GM23338 (cell line): ENCODE results near the gene CLEC1B. TPM values are rescaled to one million over a fixed set of nuclear protein-coding genes. Genes with fewer than 3 reads are reported as not detected.

Experiments used
- ATAC-seq: fragments of 200-7000 bp; cut with Tn5 transposase; 3 replicates; pipeline ENCODE4 v1.9.1; 2020
- DNase-seq: peaks from one replicate; pipeline ENCODE4 v3.0.0-alpha.2; 2015; ENCODE audit warnings: low spot score
- H2AFZ ChIP-seq: fragments of 200-600 bp; sonication (generic); 2 replicates; pipeline ENCODE4 v1.8.0; 2016; ENCODE audit warnings: antibody characterized with exemption, mild to moderate bottlenecking, moderate library complexity
- H3F3A ChIP-seq: fragments of 200-600 bp; sonication (generic); replicated peaks from 2 replicates; pipeline ENCODE4 v1.8.0; 2017; ENCODE audit warnings: antibody characterized with exemption, mixed run types, low read depth
- H3K27ac ChIP-seq: fragments of 200-600 bp; sonication (generic); 2 replicates; pipeline ENCODE4 v1.6.1; 2016; ENCODE audit warnings: low read depth
- H3K27me3 ChIP-seq: fragments of 200-600 bp; sonication (generic); 2 replicates; pipeline ENCODE4 v1.8.0; 2016; ENCODE audit warnings: mild to moderate bottlenecking, mixed run types, moderate library complexity; ENCODE audit not compliant: insufficient read depth
- H3K36me3 ChIP-seq: fragments of 200-600 bp; sonication (generic); 2 replicates; pipeline ENCODE4 v1.8.0; 2016; ENCODE audit warnings: mild to moderate bottlenecking; ENCODE audit not compliant: insufficient read depth
- H3K4me1 ChIP-seq: fragments of 200-600 bp; sonication (generic); 2 replicates; pipeline ENCODE4 v1.8.0; 2016; ENCODE audit warnings: mild to moderate bottlenecking, moderate library complexity; ENCODE audit not compliant: insufficient read depth
- H3K4me2 ChIP-seq: fragments of 200-600 bp; sonication (generic); 2 replicates; pipeline ENCODE4 v1.7.1; 2017; ENCODE audit warnings: mixed run types
- H3K4me3 ChIP-seq: fragments of 200-600 bp; sonication (generic); 2 replicates; pipeline ENCODE4 v1.6.1; 2016; ENCODE audit warnings: mixed run types
- H3K79me2 ChIP-seq: fragments of 200-600 bp; sonication (generic); replicated peaks from 2 replicates; pipeline ENCODE4 v1.8.0; 2017; ENCODE audit warnings: mild to moderate bottlenecking; ENCODE audit not compliant: insufficient read depth
- H3K9me2 ChIP-seq: fragments of 200-600 bp; sonication (generic); 2 replicates; pipeline ENCODE4 v1.8.0; 2017; ENCODE audit not compliant: insufficient read depth
- H4K20me1 ChIP-seq: fragments of 200-600 bp; sonication (generic); replicated peaks from 2 replicates; pipeline ENCODE4 v1.8.0; 2017; ENCODE audit warnings: mild to moderate bottlenecking; ENCODE audit not compliant: insufficient read depth
- H3K27ac Mint-ChIP-seq: 2 replicates; pipeline ENCODE4 v1.8.0; 2020; ENCODE audit warnings: inconsistent platforms, mild to moderate bottlenecking, moderate library complexity, mixed read lengths
- H3K27me3 Mint-ChIP-seq: 3 replicates; pipeline ENCODE4 v1.8.0; 2022; ENCODE audit warnings: low read depth, mild to moderate bottlenecking, moderate library complexity, mixed read lengths, inconsistent platforms; ENCODE audit not compliant: insufficient read depth, poor library complexity
- H3K36me3 Mint-ChIP-seq: 3 replicates; pipeline ENCODE4 v1.8.0; 2021; ENCODE audit warnings: low read depth, mild to moderate bottlenecking, inconsistent platforms, moderate library complexity, mixed read lengths
- H3K4me1 Mint-ChIP-seq: 3 replicates; pipeline ENCODE4 v1.8.0; 2020; ENCODE audit warnings: mild to moderate bottlenecking, inconsistent platforms, mixed read lengths
- H3K4me3 Mint-ChIP-seq: 3 replicates; pipeline ENCODE4 v1.8.0; 2021; ENCODE audit warnings: moderate library complexity, mild to moderate bottlenecking, inconsistent platforms, mixed read lengths
- H3K9me3 Mint-ChIP-seq: 3 replicates; pipeline ENCODE4 v1.8.0; 2020; ENCODE audit warnings: moderate library complexity, mild to moderate bottlenecking, inconsistent platforms, mixed read lengths
- CREB1 ChIP-seq: fragments of 250-450 bp; sonication (Bioruptor Pico); IDR thresholded peaks from 2 replicates; pipeline ENCODE4 v1.5.0; 2020; ENCODE audit warnings: low read depth, mild to moderate bottlenecking, moderate library complexity
- EZH2 ChIP-seq: fragments of 200-600 bp; sonication (generic); IDR thresholded peaks from one replicate; pipeline ENCODE4 v1.8.0; 2017; ENCODE audit warnings: antibody characterized with exemption, mild to moderate bottlenecking, low read depth; ENCODE audit not compliant: unreplicated experiment
- EZH2phosphoT487 ChIP-seq: fragments of 200-600 bp; sonication (generic); IDR thresholded peaks from one replicate; pipeline ENCODE4 v1.8.1; 2018; ENCODE audit warnings: antibody characterized with exemption; ENCODE audit not compliant: unreplicated experiment
- JUNB ChIP-seq: IDR thresholded peaks from one replicate; pipeline ENCODE4 v1.6.1; 2016; ENCODE audit warnings: antibody characterized with exemption; ENCODE audit not compliant: unreplicated experiment
- POLR2AphosphoS5 ChIP-seq: IDR thresholded peaks from 2 replicates; pipeline ENCODE4 v1.6.1; 2016; ENCODE audit warnings: antibody characterized with exemption, low read depth
- STAT1 ChIP-seq: IDR thresholded peaks from one replicate; pipeline ENCODE4 v1.6.1; 2016; ENCODE audit warnings: antibody characterized with exemption; ENCODE audit not compliant: unreplicated experiment
- ZNF331 ChIP-seq: fragments of 250-450 bp; sonication (Bioruptor Pico); IDR thresholded peaks from 2 replicates; pipeline ENCODE4 v1.5.0; 2020; ENCODE audit warnings: low read depth, mild to moderate bottlenecking, moderate library complexity
- polyA plus RNA-seq: library from polyadenylated mRNA; unstranded; fragments of >200 nt; fragmentation: Nextera tagmentation; extraction: Ambion mirVana; gene quantifications from 2 replicates; pipeline ENCODE4 v1.2.1, GENCODE V29; 2016
- total RNA-seq: library from RNA; depleted of rRNA; stranded (reverse); fragments of >200 nt; shearing (Covaris generic); gene quantifications from 2 replicates; pipeline ENCODE4 v1.2.3, GENCODE V29; 2014
- TF ChIP-seq, protein P1 (sequence below), 2 experiments: fragments of 200-600 bp in 1 of 2; sonication (generic) in 1 of 2; conservative IDR thresholded peaks; 2 replicates each; pipeline versions ENCODE4 v1.5.1 to v1.6.1; 2016 to 2017; ENCODE audit warnings: antibody characterized with exemption in 2 of 2, low read depth in 2 of 2, mild to moderate bottlenecking in 2 of 2, moderate library complexity in 1 of 2
- TF ChIP-seq, protein P2 (sequence below): IDR thresholded peaks from 2 replicates; pipeline ENCODE4 v1.6.1; 2016; ENCODE audit warnings: antibody characterized with exemption
- TF ChIP-seq, protein P3 (sequence below): IDR thresholded peaks from one replicate; pipeline ENCODE4 v1.6.1; 2018; ENCODE audit warnings: antibody characterized with exemption; ENCODE audit not compliant: unreplicated experiment

CLEC1B gene
- total and polyA plus RNA-seq, 2 experiments from 2014 or later: not detected

DNA sequence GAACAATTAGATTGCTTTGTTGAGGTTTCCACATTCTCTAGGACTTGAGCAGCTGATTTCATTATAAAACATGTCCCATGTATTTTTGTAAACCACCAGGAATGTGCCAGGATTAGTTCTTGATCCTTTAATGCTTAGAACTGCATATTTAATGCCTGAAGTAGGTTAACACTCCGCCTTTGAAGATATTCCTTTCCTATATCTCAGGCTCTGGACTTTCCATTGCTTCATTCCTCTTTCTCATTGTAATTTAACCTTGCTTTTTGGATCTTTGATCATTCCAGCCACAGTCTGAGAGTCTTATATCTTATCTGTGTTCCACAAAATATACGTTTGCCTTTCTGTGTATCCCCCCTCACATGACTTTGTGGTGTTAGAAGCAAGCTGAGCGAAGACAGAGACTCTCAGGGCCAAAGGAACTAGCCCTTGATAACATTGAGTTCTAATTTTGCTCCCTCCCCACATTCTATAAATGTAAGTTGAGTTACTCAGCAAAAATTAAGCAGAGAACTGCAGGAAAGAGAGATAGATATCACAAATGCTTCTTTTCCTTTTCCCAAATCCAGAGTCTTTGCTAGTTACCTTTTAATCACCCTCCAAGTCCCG is 2.4 kb upstream of the CLEC1B start (continued):
- no peak for TF ChIP-seq ZNF331 (CRISPR knock-in tag)
- no peak for TF ChIP-seq POLR2AphosphoS5
- TF ChIP-seq STAT1: no peak
- TF ChIP-seq, protein P1, sequence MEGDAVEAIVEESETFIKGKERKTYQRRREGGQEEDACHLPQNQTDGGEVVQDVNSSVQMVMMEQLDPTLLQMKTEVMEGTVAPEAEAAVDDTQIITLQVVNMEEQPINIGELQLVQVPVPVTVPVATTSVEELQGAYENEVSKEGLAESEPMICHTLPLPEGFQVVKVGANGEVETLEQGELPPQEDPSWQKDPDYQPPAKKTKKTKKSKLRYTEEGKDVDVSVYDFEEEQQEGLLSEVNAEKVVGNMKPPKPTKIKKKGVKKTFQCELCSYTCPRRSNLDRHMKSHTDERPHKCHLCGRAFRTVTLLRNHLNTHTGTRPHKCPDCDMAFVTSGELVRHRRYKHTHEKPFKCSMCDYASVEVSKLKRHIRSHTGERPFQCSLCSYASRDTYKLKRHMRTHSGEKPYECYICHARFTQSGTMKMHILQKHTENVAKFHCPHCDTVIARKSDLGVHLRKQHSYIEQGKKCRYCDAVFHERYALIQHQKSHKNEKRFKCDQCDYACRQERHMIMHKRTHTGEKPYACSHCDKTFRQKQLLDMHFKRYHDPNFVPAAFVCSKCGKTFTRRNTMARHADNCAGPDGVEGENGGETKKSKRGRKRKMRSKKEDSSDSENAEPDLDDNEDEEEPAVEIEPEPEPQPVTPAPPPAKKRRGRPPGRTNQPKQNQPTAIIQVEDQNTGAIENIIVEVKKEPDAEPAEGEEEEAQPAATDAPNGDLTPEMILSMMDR (conservative IDR thresholded peaks at IDR 0.05; ENCODE audit: low read depth in 2 of 2): no peak
- TF ChIP-seq, protein P2, sequence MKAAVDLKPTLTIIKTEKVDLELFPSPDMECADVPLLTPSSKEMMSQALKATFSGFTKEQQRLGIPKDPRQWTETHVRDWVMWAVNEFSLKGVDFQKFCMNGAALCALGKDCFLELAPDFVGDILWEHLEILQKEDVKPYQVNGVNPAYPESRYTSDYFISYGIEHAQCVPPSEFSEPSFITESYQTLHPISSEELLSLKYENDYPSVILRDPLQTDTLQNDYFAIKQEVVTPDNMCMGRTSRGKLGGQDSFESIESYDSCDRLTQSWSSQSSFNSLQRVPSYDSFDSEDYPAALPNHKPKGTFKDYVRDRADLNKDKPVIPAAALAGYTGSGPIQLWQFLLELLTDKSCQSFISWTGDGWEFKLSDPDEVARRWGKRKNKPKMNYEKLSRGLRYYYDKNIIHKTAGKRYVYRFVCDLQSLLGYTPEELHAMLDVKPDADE: no peak
- TF ChIP-seq EZH2: no peak

DNA sequence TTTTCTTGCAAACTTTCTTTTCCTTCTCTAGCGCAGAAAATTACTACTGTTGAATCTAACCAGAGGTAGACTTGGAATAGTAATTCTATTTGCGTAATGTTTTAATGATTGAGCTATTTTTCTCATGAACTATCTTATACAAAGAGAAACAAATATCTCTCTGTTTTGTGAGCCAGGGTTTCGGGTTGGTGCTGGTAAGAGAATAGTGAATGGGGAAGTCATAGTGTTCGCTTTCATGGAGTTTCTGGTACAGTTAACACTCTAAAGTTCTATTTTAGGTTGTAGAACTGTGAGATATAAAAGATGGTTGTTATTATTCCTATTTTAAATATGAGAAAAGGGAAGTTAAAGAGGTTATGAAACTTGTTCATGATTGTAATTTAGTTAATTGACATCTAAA is 6.6 kb downstream of the CLEC1B start:
- Histone ChIP-seq H3K4me1 (no peaks in the 10 kb centered on the region; the same call in 1 of the 2 replicates), H3K9me2 (0 out of 2 replicates have a peak, but pooled peaks cover 4% of the 10 kb centered on the region), H3K79me2 (no peaks in the 10 kb centered on the region), H3K27ac (no peak overlapping the region), H3K4me2 (no peak overlapping the region), H3K36me3 (no peaks in the 10 kb centered on the region), H3K4me3 (no peak overlapping the region), H2AFZ (peak overlapping the region; percentile 34; the same call in 1 of the 2 replicates), H3F3A (no peaks in the 10 kb centered on the region), H4K20me1 (no peaks in the 10 kb centered on the region), H3K27me3 (no peaks in the 10 kb centered on the region)
- ATAC-seq: no peak
- Mint-ChIP-seq H3K4me3 (no peak overlapping the region), H3K9me3 (no peaks in the 10 kb centered on the region), H3K27ac (no peak overlapping the region; the same call in 1 of the 2 replicates), H3K4me1 (peaks cover 10% of the 10 kb centered on the region), H3K27me3 (no peaks in the 10 kb centered on the region), H3K36me3 (peaks cover 3% of the 10 kb centered on the region; the same call in 1 of the 3 replicates)
- DNase-seq: no peak
- TF ChIP-seq EZH2: no peak
- no peak for TF ChIP-seq EZH2phosphoT487
- TF ChIP-seq, protein P3, sequence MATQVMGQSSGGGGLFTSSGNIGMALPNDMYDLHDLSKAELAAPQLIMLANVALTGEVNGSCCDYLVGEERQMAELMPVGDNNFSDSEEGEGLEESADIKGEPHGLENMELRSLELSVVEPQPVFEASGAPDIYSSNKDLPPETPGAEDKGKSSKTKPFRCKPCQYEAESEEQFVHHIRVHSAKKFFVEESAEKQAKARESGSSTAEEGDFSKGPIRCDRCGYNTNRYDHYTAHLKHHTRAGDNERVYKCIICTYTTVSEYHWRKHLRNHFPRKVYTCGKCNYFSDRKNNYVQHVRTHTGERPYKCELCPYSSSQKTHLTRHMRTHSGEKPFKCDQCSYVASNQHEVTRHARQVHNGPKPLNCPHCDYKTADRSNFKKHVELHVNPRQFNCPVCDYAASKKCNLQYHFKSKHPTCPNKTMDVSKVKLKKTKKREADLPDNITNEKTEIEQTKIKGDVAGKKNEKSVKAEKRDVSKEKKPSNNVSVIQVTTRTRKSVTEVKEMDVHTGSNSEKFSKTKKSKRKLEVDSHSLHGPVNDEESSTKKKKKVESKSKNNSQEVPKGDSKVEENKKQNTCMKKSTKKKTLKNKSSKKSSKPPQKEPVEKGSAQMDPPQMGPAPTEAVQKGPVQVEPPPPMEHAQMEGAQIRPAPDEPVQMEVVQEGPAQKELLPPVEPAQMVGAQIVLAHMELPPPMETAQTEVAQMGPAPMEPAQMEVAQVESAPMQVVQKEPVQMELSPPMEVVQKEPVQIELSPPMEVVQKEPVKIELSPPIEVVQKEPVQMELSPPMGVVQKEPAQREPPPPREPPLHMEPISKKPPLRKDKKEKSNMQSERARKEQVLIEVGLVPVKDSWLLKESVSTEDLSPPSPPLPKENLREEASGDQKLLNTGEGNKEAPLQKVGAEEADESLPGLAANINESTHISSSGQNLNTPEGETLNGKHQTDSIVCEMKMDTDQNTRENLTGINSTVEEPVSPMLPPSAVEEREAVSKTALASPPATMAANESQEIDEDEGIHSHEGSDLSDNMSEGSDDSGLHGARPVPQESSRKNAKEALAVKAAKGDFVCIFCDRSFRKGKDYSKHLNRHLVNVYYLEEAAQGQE: no peak
- TF ChIP-seq JUNB: no peak
- TF ChIP-seq, protein P2: no peak
- TF ChIP-seq CREB1 (CRISPR knock-in tag): no peak
- TF ChIP-seq ZNF331 (CRISPR knock-in tag): no peak
- no peak for TF ChIP-seq POLR2AphosphoS5
- no peak for TF ChIP-seq STAT1
